Fibroblast of skin of left biceps (primary cell): ENCODE results near the gene HINT2.

ENCODE experiments used
- DNase-seq, 2 experiments: peaks; one replicate each; pipeline ENCODE4 v3.0.0-alpha.2; 2013; ENCODE audit warnings: low read depth in 2 of 2

Gene HINT2

GRCh38 chr9:35811381-35812024, 3.3 kb downstream of the HINT2 start:
- DNase-seq = no peak

- DNase-seq = no peak
These were observed 4.7 kb downstream of the HINT2 start for GRCh38 chr9:35810122-35810521.

- no peak for DNase-seq
These were observed 6.4 kb downstream of the HINT2 start for GRCh38 chr9:35808433-35808832.

- no peak for DNase-seq
These were observed 8.7 kb downstream of the HINT2 start for GRCh38 chr9:35806101-35806500.

GRCh38 chr9:35801328-35802128, 13.3 kb downstream of the HINT2 start:
- no peak for DNase-seq

GRCh38 chr9:35800530-35800929, 14.3 kb downstream of the HINT2 start:
- DNase-seq = no peak

- DNase-seq = no peak
These were observed 16.0 kb downstream of the HINT2 start for GRCh38 chr9:35798658-35799374.

- no peak for DNase-seq
These were observed 17.3 kb downstream of the HINT2 start for GRCh38 chr9:35797311-35798109.

GRCh38 chr9:35795695-35796094, 19.1 kb downstream of the HINT2 start:
- no peak for DNase-seq

GRCh38 chr9:35793461-35793860, 21.4 kb downstream of the HINT2 start:
- DNase-seq = no peak

- no peak for DNase-seq
These were observed 22.0 kb downstream of the HINT2 start for GRCh38 chr9:35792826-35793225.

- DNase-seq = no peak
These were observed 22.6 kb downstream of the HINT2 start for GRCh38 chr9:35792024-35792813.

GRCh38 chr9:35791297-35791921, 23.4 kb downstream of the HINT2 start, which contains the start of gene NPR2:
Gene NPR2, plus strand, starts transcription at chr9:35791591. Its CDS starts 818 bp downstream, at chr9:35792409.
- no peak for DNase-seq

- DNase-seq = peak; percentile 63 to 70
These were observed 24.2 kb downstream of the HINT2 start for GRCh38 chr9:35790385-35791296.

GRCh38 chr9:35790025-35790384, 24.8 kb downstream of the HINT2 start:
- no peak for DNase-seq

- DNase-seq = no peak
These were observed 25.3 kb downstream of the HINT2 start for GRCh38 chr9:35789541-35789940.

- no peak for DNase-seq
These were observed 31.4 kb downstream of the HINT2 start for GRCh38 chr9:35783418-35783817.

- DNase-seq = no peak
These were observed 33.8 kb downstream of the HINT2 start for GRCh38 chr9:35781066-35781465.

- DNase-seq = no peak
These were observed 36.3 kb downstream of the HINT2 start for GRCh38 chr9:35778496-35778895.
